Measurements from ENCODE around the gene ARHGEF28. TPM values are rescaled to one million over a fixed set of nuclear protein-coding genes. Genes with fewer than 3 reads are reported as not detected.

The ARHGEF28 gene
- total and polyA plus RNA-seq, 10 of the 15 experiments (the other 5 are each of a cell fraction or from before 2014, with no cell fraction given): 0.10 to 0.72 (median 0.22) TPM; not detected in 2

- CTCF ChIA-PET: interaction anchor here (0.9 to 4.0 kb wide), 8 partner anchors 10 to 141 kb away, joined by 3 to 24 read pairs (median 5); no protein-coding TSS in a partner anchor
- Histone ChIP-seq H2AFZ (ENCODE audit: control insufficient read depth, low read depth, low read length) (no peak overlapping the region), H3K9me3 (replicated peaks; ENCODE audit: control insufficient read depth, insufficient read depth, low read length) (no peaks in the 10 kb centered on the region), H3K27me3 (replicated peaks in 1 of 2; ENCODE audit: control insufficient read depth in 2 of 2, insufficient read depth in 2 of 2, low read length in 1 of 2) (no peaks in the 10 kb centered on the region; a peak in 1 of 4 replicates), H3K4me2 (ENCODE audit: control insufficient read depth, insufficient read depth) (no peak overlapping the region), H3K4me3 (no peak overlapping the region), H3K27ac (ENCODE audit: control insufficient read depth, insufficient read depth) (no peak overlapping the region), H3K79me2 (ENCODE audit: control insufficient read depth, insufficient read depth, low read length) (no peaks in the 10 kb centered on the region), H4K20me1 (ENCODE audit: control insufficient read depth, insufficient read depth) (no peaks in the 10 kb centered on the region), H3K9ac (ENCODE audit: control insufficient read depth, insufficient read depth, low read length) (no peak overlapping the region), H3K36me3 (ENCODE audit: control insufficient read depth in 2 of 2, insufficient read depth in 2 of 2, low read length in 1 of 2) (no peaks in the 10 kb centered on the region), H3K4me1 (ENCODE audit: control insufficient read depth, insufficient read depth, low read length) (peaks cover 23% of the 10 kb centered on the region)
- intact Hi-C loops (cut with micrococcal nuclease; ENCODE audit: unreplicated experiment): loop anchor here (5.0 kb wide), 1 partner anchor 40 kb away; no protein-coding TSS in a partner anchor
- RAD21 ChIA-PET (ENCODE audit: unreplicated experiment): interaction anchor here (1.0 to 3.6 kb wide), 4 partner anchors 11 to 41 kb away, joined by 4 to 24 read pairs (median 8); no protein-coding TSS in a partner anchor
- SMC1A ChIA-PET (ENCODE audit: uncharacterized antibody, unreplicated experiment): interaction anchor here (0.8 to 6.4 kb wide), 10 partner anchors 10 to 140 kb away, joined by 4 to 68 read pairs (median 8); no protein-coding TSS in a partner anchor
- TF ChIP-seq NFXL1 (IDR thresholded peaks at IDR 0.05; ENCODE audit: borderline replicate concordance): no peak
- no peak for TF ChIP-seq ZZZ3 (IDR thresholded peaks at IDR 0.05; ENCODE audit: control insufficient read depth, insufficient read length, low read depth)
- no peak for TF ChIP-seq CREM (IDR thresholded peaks at IDR 0.05; ENCODE audit: low read depth)
- TF ChIP-seq BRCA1 (IDR thresholded peaks at IDR 0.05; ENCODE audit: low read depth, low read length): no peak
- no peak for TF ChIP-seq FOXM1 (IDR thresholded peaks at IDR 0.05; ENCODE audit: low read depth, low read length)
- TF ChIP-seq GABPA (IDR thresholded peaks at IDR 0.05; ENCODE audit: low read depth): no peak
- TF ChIP-seq, protein P1, sequence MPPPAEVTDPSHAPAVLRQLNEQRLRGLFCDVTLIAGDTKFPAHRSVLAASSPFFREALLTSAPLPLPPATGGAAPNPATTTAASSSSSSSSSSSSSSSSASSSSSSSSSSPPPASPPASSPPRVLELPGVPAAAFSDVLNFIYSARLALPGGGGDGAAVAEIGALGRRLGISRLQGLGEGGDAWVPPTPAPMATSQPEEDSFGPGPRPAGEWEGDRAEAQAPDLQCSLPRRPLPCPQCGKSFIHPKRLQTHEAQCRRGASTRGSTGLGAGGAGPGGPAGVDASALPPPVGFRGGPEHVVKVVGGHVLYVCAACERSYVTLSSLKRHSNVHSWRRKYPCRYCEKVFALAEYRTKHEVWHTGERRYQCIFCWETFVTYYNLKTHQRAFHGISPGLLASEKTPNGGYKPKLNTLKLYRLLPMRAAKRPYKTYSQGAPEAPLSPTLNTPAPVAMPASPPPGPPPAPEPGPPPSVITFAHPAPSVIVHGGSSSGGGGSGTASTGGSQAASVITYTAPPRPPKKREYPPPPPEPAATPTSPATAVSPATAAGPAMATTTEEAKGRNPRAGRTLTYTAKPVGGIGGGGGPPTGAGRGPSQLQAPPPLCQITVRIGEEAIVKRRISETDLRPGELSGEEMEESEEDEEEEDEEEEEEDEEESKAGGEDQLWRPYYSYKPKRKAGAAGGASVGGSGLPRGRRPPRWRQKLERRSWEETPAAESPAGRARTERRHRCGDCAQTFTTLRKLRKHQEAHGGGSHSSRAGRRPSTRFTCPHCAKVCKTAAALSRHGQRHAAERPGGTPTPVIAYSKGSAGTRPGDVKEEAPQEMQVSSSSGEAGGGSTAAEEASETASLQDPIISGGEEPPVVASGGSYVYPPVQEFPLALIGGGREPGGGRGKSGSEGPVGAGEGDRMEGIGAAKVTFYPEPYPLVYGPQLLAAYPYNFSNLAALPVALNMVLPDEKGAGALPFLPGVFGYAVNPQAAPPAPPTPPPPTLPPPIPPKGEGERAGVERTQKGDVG (CRISPR knock-in tag; IDR thresholded peaks at IDR 0.05): no peak
- no peak for TF ChIP-seq TCF3 (IDR thresholded peaks at IDR 0.05; ENCODE audit: borderline replicate concordance, insufficient read depth, low read depth, low read length)
- TF ChIP-seq CHD2 (IDR thresholded peaks at IDR 0.05; ENCODE audit: borderline replicate concordance, low read depth, low read length): no peak
- no peak for TF ChIP-seq ZBED1 (IDR thresholded peaks at IDR 0.05; ENCODE audit: borderline replicate concordance)
- TF ChIP-seq CEBPZ (IDR thresholded peaks at IDR 0.05; ENCODE audit: low read depth, low read length): no peak
- TF ChIP-seq, protein P2, sequence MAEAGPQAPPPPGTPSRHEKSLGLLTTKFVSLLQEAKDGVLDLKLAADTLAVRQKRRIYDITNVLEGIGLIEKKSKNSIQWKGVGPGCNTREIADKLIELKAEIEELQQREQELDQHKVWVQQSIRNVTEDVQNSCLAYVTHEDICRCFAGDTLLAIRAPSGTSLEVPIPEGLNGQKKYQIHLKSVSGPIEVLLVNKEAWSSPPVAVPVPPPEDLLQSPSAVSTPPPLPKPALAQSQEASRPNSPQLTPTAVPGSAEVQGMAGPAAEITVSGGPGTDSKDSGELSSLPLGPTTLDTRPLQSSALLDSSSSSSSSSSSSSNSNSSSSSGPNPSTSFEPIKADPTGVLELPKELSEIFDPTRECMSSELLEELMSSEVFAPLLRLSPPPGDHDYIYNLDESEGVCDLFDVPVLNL (IDR thresholded peaks at IDR 0.05; ENCODE audit: low read depth, low read length): no peak
- TF ChIP-seq RELA (IDR thresholded peaks at IDR 0.05; ENCODE audit: borderline replicate concordance, partially characterized antibody): no peak
- in situ Hi-C loops (cut with MboI): no loop called here
- DNase-seq (ENCODE audit: low read depth, low spot score) (no peak), ATAC-seq (no peak), FAIRE-seq (no peak)
- POLR2A ChIA-PET: interaction anchor here (0.6 to 4.2 kb wide), 6 partner anchors 10 to 79 kb away, joined by 4 to 28 read pairs (median 4); no protein-coding TSS in a partner anchor
- no TSS peak for BruUV-seq (replicated peaks)
- WGBS (ENCODE audit: insufficient coverage, insufficient replicate concordance, low lambda C conversion rate, missing lambda C conversion rate): 69% methylated on average over 2 of the region's 2 CpGs
Observed at GRCh38 chr5:73652391-73652790, 26.4 kb downstream of the ARHGEF28 start.

Measured in GM12878 (cell line).